ENCODE data around the gene DHX34.
"Not testable (repeated sequence)": the region's sequence is repeated elsewhere in the genome, so short reads cannot be mapped to it uniquely, and the experiment has no call there.

DHX34 gene, protein sequence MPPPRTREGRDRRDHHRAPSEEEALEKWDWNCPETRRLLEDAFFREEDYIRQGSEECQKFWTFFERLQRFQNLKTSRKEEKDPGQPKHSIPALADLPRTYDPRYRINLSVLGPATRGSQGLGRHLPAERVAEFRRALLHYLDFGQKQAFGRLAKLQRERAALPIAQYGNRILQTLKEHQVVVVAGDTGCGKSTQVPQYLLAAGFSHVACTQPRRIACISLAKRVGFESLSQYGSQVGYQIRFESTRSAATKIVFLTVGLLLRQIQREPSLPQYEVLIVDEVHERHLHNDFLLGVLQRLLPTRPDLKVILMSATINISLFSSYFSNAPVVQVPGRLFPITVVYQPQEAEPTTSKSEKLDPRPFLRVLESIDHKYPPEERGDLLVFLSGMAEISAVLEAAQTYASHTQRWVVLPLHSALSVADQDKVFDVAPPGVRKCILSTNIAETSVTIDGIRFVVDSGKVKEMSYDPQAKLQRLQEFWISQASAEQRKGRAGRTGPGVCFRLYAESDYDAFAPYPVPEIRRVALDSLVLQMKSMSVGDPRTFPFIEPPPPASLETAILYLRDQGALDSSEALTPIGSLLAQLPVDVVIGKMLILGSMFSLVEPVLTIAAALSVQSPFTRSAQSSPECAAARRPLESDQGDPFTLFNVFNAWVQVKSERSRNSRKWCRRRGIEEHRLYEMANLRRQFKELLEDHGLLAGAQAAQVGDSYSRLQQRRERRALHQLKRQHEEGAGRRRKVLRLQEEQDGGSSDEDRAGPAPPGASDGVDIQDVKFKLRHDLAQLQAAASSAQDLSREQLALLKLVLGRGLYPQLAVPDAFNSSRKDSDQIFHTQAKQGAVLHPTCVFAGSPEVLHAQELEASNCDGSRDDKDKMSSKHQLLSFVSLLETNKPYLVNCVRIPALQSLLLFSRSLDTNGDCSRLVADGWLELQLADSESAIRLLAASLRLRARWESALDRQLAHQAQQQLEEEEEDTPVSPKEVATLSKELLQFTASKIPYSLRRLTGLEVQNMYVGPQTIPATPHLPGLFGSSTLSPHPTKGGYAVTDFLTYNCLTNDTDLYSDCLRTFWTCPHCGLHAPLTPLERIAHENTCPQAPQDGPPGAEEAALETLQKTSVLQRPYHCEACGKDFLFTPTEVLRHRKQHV

DNA sequence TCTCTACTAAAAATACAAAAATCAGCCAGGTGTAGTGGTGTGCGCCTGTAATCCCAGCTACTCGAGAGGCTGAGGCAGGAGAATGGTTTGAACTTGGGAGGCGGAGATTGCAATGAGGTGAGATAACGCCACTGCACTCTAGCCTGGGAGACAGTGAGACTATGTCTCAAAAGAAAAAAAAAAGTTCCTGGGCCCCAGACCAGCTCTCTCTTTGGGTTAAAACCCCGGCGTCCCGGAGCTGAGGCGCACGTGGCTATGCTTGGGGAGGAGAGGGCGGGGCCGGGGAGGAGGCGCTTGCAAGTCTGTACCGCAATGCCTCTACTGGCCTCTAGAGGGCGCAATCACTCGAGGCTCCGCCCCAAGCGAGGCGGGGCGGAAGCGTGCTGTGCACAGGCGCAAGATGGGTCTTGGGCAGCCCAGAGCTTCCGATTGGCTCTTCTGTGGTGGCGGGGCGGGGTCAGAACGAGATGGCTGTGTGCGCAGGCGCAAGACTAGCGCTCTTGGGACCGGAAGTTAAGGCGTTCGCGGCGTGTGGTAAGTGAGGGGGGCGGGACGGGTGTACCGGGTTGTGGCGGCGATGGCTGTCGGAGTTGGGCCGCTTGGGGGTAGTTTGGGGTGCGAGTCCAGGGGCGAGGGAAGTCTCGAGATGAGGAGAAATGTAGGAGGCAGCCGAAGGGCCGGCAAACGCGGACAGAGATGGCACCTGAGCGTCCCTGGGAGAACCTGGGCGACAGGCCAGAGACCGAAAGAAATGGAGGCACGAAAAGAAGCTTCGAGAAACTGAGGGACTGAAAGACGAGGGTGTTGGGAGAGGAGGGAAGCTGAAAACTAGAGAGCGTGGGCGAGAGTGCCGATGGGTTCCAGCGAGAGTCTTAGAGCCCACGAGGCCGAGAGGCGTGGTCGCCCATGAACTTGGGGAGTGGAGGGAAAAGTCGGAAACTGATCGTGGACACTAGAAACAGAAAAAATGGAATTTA, at the start of gene DHX34:
DHX34 (plus strand) TSS at position 497 of the 977 bp plus-strand sequence. CDS start 3,716 bp downstream, outside the sequence.
- DNase-seq (ENCODE audit: low read depth in 2 of 2), result peak; percentile 97 to 99

DNA sequence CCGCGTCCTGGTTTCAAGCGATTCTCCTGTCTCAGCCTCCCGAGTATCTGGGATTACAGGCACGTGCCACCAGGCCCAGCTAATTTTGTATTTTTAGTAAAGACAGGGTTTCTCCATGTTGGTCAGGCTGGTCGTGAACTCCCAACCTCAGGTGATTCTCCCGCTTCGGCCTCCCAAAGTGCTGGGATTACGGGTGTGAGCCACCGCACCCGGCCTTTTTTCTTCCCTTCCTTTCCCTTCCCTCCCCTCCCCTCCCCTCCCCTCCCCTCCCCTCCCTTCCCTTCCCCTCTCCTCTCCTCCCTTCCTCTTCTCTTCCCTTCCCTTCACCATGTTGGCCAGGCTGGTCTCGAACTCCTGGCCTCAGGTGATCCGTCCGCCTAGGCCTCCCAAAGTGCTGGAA, 48.2 kb upstream of the DHX34 start:
- DNase-seq (ENCODE audit: low read depth in 2 of 2), result not testable (repeated sequence)

DNA sequence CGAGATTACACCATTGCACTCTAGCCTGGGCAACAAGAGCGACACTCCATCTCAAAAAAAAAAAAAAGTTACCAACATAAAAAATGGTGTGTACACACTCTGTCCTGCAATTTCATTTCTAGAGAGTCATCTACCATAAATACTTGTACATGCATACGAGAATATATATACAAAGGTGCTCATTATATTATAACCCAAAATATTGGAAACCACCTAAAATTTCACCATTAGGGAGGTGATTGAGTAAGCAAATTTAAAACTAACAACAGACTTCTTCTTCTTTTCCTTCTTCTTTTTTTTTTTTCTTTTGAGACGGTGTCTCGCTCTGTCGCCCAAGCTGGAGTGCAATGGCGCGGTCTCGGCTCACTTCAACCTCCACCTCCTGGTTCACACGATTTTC, 46.9 kb upstream of the DHX34 start:
- no peak for DNase-seq (ENCODE audit: low read depth in 2 of 2)

DNA sequence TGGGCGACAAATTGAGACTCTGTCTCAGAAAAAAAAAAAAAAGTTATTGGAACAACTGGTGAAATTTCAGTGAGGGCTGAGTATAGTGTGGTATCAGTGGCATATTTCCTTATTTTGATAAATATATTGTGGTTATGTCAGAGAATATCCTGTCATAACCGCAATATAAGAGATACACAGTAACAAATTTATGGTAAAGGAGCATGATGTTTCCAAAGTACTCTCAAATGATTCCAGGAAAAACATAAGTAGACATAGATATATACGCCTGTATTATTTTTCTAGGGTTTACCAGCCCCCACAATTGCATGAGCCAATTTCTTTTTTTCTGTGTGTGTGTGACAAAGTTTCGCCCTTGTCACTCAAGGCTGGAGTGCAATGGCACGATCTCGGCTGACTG, 45.1 kb upstream of the DHX34 start:
- DNase-seq (ENCODE audit: low read depth in 2 of 2), result no peak

DNA sequence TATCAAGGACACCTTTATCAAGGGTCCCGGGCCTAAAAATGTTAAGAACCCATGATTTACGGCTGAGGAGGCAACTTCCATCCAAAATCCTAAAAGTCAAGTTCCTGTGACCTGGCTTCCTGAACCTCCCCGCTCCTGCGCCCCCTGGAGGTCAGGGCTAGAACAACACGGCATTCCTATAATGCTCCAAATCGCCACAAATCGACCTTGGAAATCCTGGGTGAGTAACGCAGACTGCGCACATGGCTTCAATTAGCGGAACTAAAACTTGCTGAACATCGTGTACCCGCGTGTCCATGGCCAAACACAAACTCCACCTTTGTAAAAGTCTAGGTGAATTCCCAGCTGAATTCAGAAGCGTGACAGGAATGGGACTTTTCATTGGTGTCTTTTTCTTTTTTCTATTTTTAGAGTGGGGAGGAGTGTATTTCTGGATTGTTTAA, 43.8 kb upstream of the DHX34 start:
- DNase-seq (ENCODE audit: low read depth in 2 of 2), result peak; percentile 41 to 57

DNA sequence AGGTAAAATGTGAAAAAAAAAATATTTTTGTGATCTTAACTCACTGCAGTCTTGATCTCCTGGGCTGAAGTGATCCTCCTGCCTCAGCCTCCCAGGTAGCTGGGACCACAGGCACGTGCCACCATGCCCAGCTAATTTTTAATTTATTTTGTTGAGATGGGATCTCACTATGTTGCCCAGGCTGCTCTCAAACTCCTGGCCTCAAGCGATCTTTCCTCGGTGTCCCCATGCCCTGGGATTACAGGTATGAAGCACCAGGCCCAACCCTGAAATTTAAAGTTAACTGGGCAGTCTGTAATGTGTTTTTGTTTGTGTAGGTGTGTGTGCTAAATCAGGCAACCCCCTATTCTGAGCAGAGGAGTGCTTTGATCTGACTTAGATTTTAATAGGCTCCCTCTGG, 42.8 kb upstream of the DHX34 start:
- DNase-seq (ENCODE audit: low read depth in 2 of 2), result no peak

DNA sequence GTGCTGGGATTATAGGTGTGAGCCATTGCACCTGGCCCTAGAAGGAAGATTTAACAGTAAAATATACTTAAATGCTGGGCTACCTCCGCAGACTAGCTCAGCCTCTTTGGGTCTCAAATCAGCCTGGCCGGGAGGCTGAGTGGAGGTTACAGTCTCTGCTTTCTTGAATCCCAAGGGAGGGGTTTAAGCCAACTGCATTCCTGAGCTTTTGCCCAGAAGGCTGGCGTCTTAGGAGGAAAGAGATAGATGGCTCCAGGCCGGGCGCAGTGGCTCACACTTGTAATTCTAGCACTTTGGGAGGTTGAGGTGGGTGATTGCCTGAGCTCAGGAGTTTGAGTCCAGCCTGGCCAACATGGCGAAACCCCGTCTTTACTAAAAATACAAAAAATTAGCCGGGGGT, 40.1 kb upstream of the DHX34 start:
- no peak for DNase-seq (ENCODE audit: low read depth in 2 of 2)

DNA sequence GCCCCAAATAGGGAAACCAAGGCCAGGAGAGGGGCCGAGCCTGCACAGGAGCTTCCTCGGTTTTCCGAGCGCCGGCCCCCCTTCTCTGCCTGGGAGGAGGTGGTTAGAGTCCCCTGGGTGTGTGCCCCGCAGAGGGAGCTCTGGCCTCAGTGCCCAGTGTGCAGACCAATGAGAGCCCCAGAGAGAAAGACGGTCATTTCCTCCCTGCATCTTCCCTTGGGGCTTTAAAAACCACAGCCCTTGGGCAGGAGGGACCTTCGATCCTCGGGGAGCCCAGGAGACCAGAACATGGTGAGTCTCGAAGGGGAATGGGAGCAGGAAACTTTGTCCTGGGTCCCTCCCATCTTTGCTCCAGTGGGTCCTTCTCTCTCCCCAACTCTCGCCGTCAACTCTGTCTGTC, 39.5 kb upstream of the DHX34 start, which contains the start of gene C5AR1:
C5AR1 (plus strand) TSS at position 254 of the 400 bp plus-strand sequence; CDS start at position 289, 35 bp downstream.
- DNase-seq (ENCODE audit: low read depth in 2 of 2), result no peak

DNA sequence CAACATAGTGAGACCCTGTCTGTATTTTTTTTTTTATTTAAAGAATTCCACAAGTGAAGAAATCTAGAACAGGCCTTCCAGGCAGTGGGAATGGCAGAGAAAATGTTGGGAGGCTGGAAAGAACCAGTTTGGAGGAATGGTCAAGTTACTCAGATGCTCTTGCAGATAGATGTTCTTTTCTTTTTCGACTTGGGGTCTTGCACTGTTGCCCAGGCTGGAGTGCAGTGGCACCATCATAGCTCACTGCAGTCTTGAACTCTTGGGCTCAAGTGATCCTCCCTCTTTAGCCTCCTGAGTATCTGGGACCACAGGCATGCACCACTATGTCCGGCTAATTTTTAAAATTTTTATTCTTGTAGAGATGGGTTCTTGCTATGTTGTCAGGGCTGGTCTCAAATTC, 38.8 kb upstream of the DHX34 start:
- no peak for DNase-seq (ENCODE audit: low read depth in 2 of 2)

DNA sequence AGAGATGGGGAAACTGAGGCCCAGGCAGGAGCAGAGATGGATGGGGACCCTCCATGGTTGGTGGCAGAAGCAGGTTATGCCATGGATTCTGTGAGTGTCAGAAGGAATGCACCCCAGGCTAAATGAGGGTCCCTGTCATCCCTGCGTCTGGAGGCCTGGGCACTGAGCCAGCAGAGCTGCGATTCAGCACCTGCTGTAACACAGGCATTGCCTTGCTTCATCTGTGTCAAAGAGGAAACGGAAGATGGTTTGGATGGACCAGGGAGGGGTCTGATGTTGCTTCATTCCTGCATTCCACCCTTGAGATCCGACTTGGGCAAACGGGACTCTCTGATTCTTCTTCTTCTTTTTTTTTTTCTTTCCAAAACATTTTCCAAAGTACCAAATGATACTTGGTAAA, 38.3 kb upstream of the DHX34 start:
- DNase-seq (ENCODE audit: low read depth in 2 of 2), result no peak

DNA sequence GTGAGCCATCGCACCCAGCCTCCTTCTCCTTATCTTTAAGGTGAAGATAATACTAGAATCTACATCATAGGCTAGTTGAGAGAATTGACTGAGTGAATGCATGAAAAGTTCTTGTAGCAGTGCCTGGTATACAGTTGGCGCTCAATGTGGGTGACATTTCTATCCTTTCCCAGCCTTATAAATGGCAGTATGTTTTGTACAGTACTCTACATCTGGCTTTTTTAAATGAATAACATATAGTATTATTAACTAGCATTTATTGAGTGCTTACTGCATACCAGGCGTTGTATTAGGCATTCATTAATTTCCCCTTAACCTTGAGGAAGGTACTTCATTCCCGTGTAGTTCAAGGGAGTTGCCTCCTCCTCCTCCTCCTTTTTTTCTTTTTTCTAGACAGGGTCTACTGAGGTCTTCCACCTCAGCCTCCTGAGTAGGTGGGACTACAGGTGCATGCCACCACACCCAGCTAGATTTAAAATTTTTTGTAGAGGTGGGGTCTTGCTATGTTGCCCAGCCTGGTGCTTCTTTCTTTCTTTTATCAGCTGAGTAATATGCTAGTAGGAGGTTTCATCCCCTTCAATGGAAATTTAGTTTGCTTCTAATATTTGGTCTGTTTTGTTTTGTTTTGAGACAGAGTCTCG, 36.6 kb upstream of the DHX34 start:
- DNase-seq (ENCODE audit: low read depth in 2 of 2), result no peak

DNA sequence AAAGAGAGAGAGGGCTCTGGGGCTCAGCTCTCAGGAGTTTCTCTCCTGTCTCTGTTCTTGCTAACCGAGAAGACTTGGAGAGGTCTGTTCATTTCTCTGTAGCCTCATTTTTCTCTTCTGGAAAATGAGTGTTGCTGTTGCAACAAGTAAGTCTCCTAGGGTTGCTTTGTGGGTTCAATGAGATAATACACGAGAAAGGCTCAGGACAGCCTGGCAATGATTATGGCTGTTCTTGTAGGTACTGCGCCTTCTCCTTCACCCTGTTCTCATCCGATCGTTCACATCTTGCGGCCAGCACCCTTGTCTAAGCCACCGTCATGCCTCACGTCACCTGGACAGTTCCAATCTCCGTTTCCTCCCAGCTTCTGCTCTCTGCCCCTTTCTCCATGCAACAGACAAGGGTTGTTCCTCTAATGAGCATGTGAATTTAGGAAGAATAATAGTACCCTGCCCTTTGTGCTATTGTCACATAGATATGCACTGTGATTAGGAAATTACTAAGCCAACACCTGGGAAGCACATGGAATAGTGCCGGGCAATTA, 35.3 kb upstream of the DHX34 start:
- DNase-seq (ENCODE audit: low read depth in 2 of 2), result no peak

DNA sequence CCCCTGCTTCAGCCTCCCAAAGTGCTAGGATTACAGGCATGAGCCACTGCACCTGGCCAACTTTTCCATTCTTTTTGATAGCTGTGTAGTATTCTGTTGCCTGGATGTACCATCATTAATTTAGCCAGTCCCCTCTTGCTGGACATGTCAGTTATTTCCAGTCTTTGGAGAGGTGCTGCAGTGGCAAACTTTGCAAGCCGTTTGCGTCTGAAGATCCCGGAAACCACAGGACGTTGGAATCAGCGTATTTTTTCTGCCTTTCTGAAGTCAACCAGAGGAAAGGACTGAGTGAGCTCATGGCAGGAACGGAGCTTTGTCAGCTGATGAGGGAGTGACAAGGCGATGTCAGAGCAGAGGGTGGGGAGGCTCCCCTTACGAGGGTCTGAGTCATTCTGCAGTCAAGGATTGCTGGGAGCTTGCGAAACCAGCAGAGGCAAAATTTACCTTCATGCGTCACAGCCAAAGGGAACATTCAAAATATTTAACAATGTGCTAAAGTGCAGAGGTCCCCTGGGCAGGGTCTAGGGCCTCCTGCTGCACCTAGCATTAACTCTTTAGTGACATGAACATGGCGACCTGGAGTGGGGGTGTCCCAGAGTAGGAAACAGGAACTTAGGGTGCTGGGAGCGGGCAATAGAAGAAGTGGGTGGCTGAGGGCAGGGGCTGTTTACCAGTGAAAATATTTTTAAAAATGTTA, 33.8 kb upstream of the DHX34 start:
- peak in 1 of 2 donors; percentile 30 for DNase-seq (ENCODE audit: low read depth in 2 of 2)

DNA sequence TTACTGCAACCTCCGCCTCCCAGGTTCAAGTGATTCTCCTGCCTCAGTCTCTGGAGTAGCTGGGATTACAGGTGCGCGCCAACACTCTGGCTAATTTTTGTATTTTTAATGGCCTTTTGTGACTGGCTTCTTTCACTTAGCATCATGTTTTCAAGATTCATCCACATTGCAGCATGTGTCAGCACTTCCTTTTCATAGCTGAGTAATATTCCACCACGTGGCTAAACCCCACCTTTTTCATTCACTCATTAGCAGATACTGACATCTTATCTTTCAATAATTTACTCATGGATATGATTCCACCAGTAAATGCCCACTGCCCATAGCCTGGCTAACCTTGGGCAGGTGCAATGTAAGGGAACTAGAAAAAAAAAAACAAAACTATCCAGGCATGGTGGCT, 32.6 kb upstream of the DHX34 start:
- no peak for DNase-seq (ENCODE audit: low read depth in 2 of 2)

DNA sequence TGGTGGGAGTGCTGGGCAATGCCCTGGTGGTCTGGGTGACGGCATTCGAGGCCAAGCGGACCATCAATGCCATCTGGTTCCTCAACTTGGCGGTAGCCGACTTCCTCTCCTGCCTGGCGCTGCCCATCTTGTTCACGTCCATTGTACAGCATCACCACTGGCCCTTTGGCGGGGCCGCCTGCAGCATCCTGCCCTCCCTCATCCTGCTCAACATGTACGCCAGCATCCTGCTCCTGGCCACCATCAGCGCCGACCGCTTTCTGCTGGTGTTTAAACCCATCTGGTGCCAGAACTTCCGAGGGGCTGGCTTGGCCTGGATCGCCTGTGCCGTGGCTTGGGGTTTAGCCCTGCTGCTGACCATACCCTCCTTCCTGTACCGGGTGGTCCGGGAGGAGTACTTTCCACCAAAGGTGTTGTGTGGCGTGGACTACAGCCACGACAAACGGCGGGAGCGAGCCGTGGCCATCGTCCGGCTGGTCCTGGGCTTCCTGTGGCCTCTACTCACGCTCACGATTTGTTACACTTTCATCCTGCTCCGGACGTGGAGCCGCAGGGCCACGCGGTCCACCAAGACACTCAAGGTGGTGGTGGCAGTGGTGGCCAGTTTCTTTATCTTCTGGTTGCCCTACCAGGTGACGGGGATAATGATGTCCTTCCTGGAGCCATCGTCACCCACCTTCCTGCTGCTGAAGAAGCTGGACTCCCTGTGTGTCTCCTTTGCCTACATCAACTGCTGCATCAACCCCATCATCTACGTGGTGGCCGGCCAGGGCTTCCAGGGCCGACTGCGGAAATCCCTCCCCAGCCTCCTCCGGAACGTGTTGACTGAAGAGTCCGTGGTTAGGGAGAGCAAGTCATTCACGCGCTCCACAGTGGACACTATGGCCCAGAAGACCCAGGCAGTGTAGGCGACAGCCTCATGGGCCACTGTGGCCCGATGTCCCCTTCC, 28.9 kb upstream of the DHX34 start:
- no peak for DNase-seq (ENCODE audit: low read depth in 2 of 2)

DNA sequence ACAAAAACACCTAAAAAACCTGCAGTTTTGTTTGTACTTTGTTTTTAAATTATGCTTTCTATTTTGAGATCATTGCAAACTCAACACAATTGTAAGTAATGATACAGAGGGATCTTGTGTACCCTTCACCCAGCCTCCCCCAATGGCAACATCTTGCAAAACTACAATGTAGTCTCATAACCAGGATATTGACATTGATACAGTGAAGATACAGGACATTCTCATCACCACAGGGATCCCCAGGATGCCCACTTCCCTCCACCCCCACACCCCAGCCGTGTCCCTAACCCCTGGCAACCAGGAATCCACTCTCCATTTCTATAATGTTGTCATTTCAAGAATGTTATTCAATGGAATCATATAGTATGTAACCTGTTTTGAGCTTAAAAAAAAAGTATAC, 27.5 kb upstream of the DHX34 start:
- DNase-seq (ENCODE audit: low read depth in 2 of 2), result no peak

DNA sequence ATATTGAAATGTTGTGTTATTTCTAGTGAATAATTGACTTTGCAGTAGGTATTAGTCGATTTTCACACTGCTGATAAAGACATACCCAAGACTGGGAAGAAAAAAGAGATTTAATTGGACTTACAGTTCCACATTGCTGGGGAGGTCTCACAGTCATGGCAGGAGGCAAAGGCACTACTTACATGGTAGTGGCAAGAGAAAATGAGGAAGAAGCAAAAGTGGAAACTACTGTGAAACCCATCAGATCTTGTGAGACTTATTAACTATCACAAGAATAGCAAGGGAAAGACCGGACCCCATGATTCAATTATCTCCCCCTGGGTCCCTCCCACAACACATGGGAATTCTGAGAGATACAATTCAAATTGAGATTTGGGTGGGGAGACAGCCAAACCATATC, 27.1 kb upstream of the DHX34 start:
- no peak for DNase-seq (ENCODE audit: low read depth in 2 of 2)

DNA sequence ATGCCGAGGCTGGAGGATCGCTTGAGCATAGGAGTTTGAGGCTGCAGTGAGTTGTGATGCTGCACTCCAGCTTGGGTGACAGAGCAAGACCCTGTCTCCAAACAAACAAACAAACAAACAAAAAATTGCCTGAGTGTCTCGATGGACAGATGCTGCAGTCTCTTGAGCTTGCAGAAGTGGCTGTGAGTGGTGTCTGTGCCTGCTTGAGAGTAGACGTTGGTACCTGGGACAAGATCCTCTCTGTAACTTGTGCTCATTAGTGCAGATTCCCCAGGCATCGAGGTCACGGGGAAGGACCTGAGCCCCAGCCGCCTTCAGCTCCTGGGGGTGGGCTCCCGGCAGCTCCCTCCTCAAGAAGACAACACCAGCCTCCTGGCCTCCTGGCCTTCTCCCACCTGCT, 25.7 kb upstream of the DHX34 start:
- no peak for DNase-seq (ENCODE audit: low read depth in 2 of 2)
